HG03521 (cell line): ENCODE data around the gene ZMYND15.

Source experiments
- ATAC-seq: cut with Tn5 transposase; IDR thresholded peaks from one replicate; pipeline ENCODE4 v1.9.1; 2021; ENCODE audit warnings: mild to moderate bottlenecking, moderate library complexity; ENCODE audit not compliant: unreplicated experiment

Gene ZMYND15

GRCh38 chr17:4780325-4780955 is 40.8 kb downstream of the ZMYND15 start:
- ATAC-seq, result no peak

- no peak for ATAC-seq
Observed at GRCh38 chr17:4782652-4783051, 43.0 kb downstream of the ZMYND15 start.

- no peak for ATAC-seq
Observed at GRCh38 chr17:4785311-4786105, 45.9 kb downstream of the ZMYND15 start.

GRCh38 chr17:4786106-4786511 is 46.5 kb downstream of the ZMYND15 start, which contains the start of gene VMO1:
Gene VMO1 (minus strand): TSS chr17:4786364. CDS start chr17:4786352, 12 bp downstream.
- no peak for ATAC-seq

GRCh38 chr17:4786516-4786915 is 46.9 kb downstream of the ZMYND15 start:
- ATAC-seq, result no peak

GRCh38 chr17:4788159-4788806 is 48.6 kb downstream of the ZMYND15 start:
- no peak for ATAC-seq

- ATAC-seq, result no peak
Observed at GRCh38 chr17:4788807-4789700, 49.4 kb downstream of the ZMYND15 start, which contains the start of gene GLTPD2. Gene GLTPD2 (plus strand): TSS chr17:4788964. CDS start chr17:4789012, 48 bp downstream.

GRCh38 chr17:4789701-4789950 is 50.0 kb downstream of the ZMYND15 start:
- no peak for ATAC-seq

GRCh38 chr17:4789951-4790704 is 50.5 kb downstream of the ZMYND15 start:
- peak; percentile 84 for ATAC-seq

- ATAC-seq, result no peak
Observed at GRCh38 chr17:4790705-4791088, 51.1 kb downstream of the ZMYND15 start.

- no peak for ATAC-seq
Observed at GRCh38 chr17:4795168-4795567, 55.5 kb downstream of the ZMYND15 start.
